ENCODE results near the gene TLR3. TPM values are rescaled to one million over a fixed set of nuclear protein-coding genes. Genes with fewer than 3 reads are reported as not detected.
A peak's percentile ranks its signal among the peaks of the same experiment; 100 is the strongest.

The TLR3 gene
- polyA plus RNA-seq, 3 donors: 0.09 TPM; not detected in 2

GRCh38 chr4:186096681-186097165, 27.8 kb downstream of the TLR3 start:
- Histone ChIP-seq H3K9ac (ENCODE audit: insufficient read depth, low read length, poor library complexity, severe bottlenecking) (no peak overlapping the region), H4K20me1 (ENCODE audit: insufficient read depth, low read length) (no peaks in the 10 kb centered on the region), H3K36me3 (replicated peaks in 1 of 2; ENCODE audit: control insufficient read depth in 1 of 2, insufficient read depth in 2 of 2, low read length in 2 of 2) (no peaks in the 10 kb centered on the region), H3K4me3 (replicated peaks in 1 of 3; ENCODE audit: low read depth in 2 of 3, low read length in 3 of 3) (no peak overlapping the region), H3K4me2 (replicated peaks; ENCODE audit: extremely low read depth, low read length, poor library complexity, severe bottlenecking) (no peak overlapping the region), H2AFZ (ENCODE audit: insufficient read depth, low read depth, low read length, poor library complexity, severe bottlenecking) (no peak overlapping the region), H3K4me1 (ENCODE audit: control insufficient read depth in 1 of 2, insufficient read depth in 2 of 2, low read length in 2 of 2) (no peaks in the 10 kb centered on the region), H3K9me3 (replicated peaks in 1 of 2; ENCODE audit: control insufficient read depth in 1 of 2, insufficient read depth in 1 of 2, low read length in 2 of 2) (no peaks in the 10 kb centered on the region), H3K79me2 (ENCODE audit: insufficient read depth, low read length) (no peaks in the 10 kb centered on the region), H3K27ac (ENCODE audit: low read depth in 1 of 2, low read length in 2 of 2) (no peak overlapping the region), H3K27me3 (ENCODE audit: control insufficient read depth in 2 of 2, insufficient read depth in 2 of 2, low read length in 2 of 2) (no peaks in the 10 kb centered on the region)
- 93% methylated on average over 7 of the region's 9 CpGs for WGBS (ENCODE audit: insufficient coverage)
- no peak overlapping the region for H3K4me3 Mint-ChIP-seq
- peaks cover under 1 to 11% (median 3%) of the 10 kb centered on the region in 3 donors for H3K27me3 Mint-ChIP-seq (ENCODE audit: low read depth in 3 of 3)
- intact Hi-C loops (cut with micrococcal nuclease): no loop called here
- no peak for TF ChIP-seq CTCF (IDR thresholded peaks at IDR 0.05)
- no peak overlapping the region for H3K27ac Mint-ChIP-seq
- DNase-seq: no peak
- H3K36me3 Mint-ChIP-seq: no peaks in the 10 kb centered on the region
- H3K9me3 Mint-ChIP-seq: peaks cover 0 to 4% (median 0%) of the 10 kb centered on the region in 7 donors
- H3K4me1 Mint-ChIP-seq: no peaks in the 10 kb centered on the region

- intact Hi-C loops (cut with micrococcal nuclease): no loop called here
- no peak overlapping the region for H3K4me2 ChIP-seq (replicated peaks; ENCODE audit: extremely low read depth, low read length, poor library complexity, severe bottlenecking)
- no peaks in the 10 kb centered on the region for H3K79me2 ChIP-seq (ENCODE audit: insufficient read depth, low read length)
- no peak for DNase-seq
- no peaks in the 10 kb centered on the region for H3K9me3 ChIP-seq (replicated peaks in 1 of 2; ENCODE audit: control insufficient read depth in 1 of 2, insufficient read depth in 1 of 2, low read length in 2 of 2)
- no CpG with 5 or more reads among the region's 5 CpGs for WGBS (ENCODE audit: insufficient coverage)
- H3K27ac Mint-ChIP-seq: peak overlapping the region in 1 of 7 donors; percentile 36
- H3K4me1 ChIP-seq (ENCODE audit: control insufficient read depth in 1 of 2, insufficient read depth in 2 of 2, low read length in 2 of 2): no peaks in the 10 kb centered on the region
- no peak overlapping the region for H3K9ac ChIP-seq (ENCODE audit: insufficient read depth, low read length, poor library complexity, severe bottlenecking)
- no peak overlapping the region for H3K27ac ChIP-seq (ENCODE audit: low read depth in 1 of 2, low read length in 2 of 2)
- peaks cover 0 to 1% (median 0%) of the 10 kb centered on the region in 7 donors for H3K9me3 Mint-ChIP-seq
- no peak overlapping the region for H3K4me3 ChIP-seq (replicated peaks in 1 of 3; ENCODE audit: low read depth in 2 of 3, low read length in 3 of 3)
- peaks cover 5 to 15% (median 7%) of the 10 kb centered on the region in 3 donors for H3K27me3 Mint-ChIP-seq (ENCODE audit: low read depth in 3 of 3)
- no peaks in the 10 kb centered on the region for H3K36me3 Mint-ChIP-seq
- TF ChIP-seq CTCF (IDR thresholded peaks at IDR 0.05): no peak
- H3K27me3 ChIP-seq (ENCODE audit: control insufficient read depth in 2 of 2, insufficient read depth in 2 of 2, low read length in 2 of 2): peaks cover 0 to under 1% of the 10 kb centered on the region in 2 donors
- H3K36me3 ChIP-seq (replicated peaks in 1 of 2; ENCODE audit: control insufficient read depth in 1 of 2, insufficient read depth in 2 of 2, low read length in 2 of 2): no peaks in the 10 kb centered on the region
- H2AFZ ChIP-seq (ENCODE audit: insufficient read depth, low read depth, low read length, poor library complexity, severe bottlenecking): no peak overlapping the region
- H3K4me3 Mint-ChIP-seq: no peak overlapping the region
- H3K4me1 Mint-ChIP-seq: no peaks in the 10 kb centered on the region
- H4K20me1 ChIP-seq (ENCODE audit: insufficient read depth, low read length): no peaks in the 10 kb centered on the region
Measured at GRCh38 chr4:186097386-186097785, 28.4 kb downstream of the TLR3 start.
